Measurements from ENCODE around the gene TDRD7. TPM values are rescaled to one million over a fixed set of nuclear protein-coding genes. Genes with fewer than 3 reads are reported as not detected.

The TDRD7 gene
- total and polyA plus RNA-seq, 2 of the 13 experiments (the other 11 are each of a cell fraction or from before 2014, with no cell fraction given), result 9.8 to 15.5 TPM

GRCh38 chr9:97411789-97412625 is at the start of gene TDRD7 (continued):
- TF ChIP-seq HNF4G (IDR thresholded peaks at IDR 0.05; ENCODE audit: borderline replicate concordance, low read depth, low read length) (no peak), HNF4G (CRISPR knock-in tag; IDR thresholded peaks at IDR 0.05; ENCODE audit: borderline replicate concordance, low read depth) (peak; percentile 49; the same call in 1 of the 2 replicates), ZSCAN25 (CRISPR knock-in tag; IDR thresholded peaks at IDR 0.05) (no peak; the same call in 1 of the 2 replicates), ZZZ3 (CRISPR knock-in tag; IDR thresholded peaks at IDR 0.05; ENCODE audit: borderline replicate concordance) (no peak), ZKSCAN1 (IDR thresholded peaks at IDR 0.05; ENCODE audit: low read length) (peak; percentile 71), SALL1 (CRISPR knock-in tag; IDR thresholded peaks at IDR 0.05) (peak; percentile 99), CBX5 (CRISPR knock-in tag; IDR thresholded peaks at IDR 0.05; ENCODE audit: borderline replicate concordance) (peak; percentile 86), ZBTB43 (CRISPR knock-in tag; conservative IDR thresholded peaks at IDR 0.05) (peak; percentile 81), RFX3 (CRISPR knock-in tag; IDR thresholded peaks at IDR 0.05) (no peak), TCF7L2 (IDR thresholded peaks at IDR 0.05; ENCODE audit: low read depth, low read length) (no peak), NFE2L2 (IDR thresholded peaks at IDR 0.05; ENCODE audit: low read length) (no peak), MEIS2 (CRISPR knock-in tag; IDR thresholded peaks at IDR 0.05) (peak; percentile 41; the same call in 1 of the 2 replicates), KDM5A (IDR thresholded peaks at IDR 0.05; ENCODE audit: borderline replicate concordance, low read length) (no peak; the same call in 1 of the 2 replicates), ZSCAN30 (CRISPR knock-in tag; IDR thresholded peaks at IDR 0.05) (no peak), ZSCAN12 (CRISPR knock-in tag; IDR thresholded peaks at IDR 0.05) (no peak)
- TF ChIP-seq, protein P1, sequence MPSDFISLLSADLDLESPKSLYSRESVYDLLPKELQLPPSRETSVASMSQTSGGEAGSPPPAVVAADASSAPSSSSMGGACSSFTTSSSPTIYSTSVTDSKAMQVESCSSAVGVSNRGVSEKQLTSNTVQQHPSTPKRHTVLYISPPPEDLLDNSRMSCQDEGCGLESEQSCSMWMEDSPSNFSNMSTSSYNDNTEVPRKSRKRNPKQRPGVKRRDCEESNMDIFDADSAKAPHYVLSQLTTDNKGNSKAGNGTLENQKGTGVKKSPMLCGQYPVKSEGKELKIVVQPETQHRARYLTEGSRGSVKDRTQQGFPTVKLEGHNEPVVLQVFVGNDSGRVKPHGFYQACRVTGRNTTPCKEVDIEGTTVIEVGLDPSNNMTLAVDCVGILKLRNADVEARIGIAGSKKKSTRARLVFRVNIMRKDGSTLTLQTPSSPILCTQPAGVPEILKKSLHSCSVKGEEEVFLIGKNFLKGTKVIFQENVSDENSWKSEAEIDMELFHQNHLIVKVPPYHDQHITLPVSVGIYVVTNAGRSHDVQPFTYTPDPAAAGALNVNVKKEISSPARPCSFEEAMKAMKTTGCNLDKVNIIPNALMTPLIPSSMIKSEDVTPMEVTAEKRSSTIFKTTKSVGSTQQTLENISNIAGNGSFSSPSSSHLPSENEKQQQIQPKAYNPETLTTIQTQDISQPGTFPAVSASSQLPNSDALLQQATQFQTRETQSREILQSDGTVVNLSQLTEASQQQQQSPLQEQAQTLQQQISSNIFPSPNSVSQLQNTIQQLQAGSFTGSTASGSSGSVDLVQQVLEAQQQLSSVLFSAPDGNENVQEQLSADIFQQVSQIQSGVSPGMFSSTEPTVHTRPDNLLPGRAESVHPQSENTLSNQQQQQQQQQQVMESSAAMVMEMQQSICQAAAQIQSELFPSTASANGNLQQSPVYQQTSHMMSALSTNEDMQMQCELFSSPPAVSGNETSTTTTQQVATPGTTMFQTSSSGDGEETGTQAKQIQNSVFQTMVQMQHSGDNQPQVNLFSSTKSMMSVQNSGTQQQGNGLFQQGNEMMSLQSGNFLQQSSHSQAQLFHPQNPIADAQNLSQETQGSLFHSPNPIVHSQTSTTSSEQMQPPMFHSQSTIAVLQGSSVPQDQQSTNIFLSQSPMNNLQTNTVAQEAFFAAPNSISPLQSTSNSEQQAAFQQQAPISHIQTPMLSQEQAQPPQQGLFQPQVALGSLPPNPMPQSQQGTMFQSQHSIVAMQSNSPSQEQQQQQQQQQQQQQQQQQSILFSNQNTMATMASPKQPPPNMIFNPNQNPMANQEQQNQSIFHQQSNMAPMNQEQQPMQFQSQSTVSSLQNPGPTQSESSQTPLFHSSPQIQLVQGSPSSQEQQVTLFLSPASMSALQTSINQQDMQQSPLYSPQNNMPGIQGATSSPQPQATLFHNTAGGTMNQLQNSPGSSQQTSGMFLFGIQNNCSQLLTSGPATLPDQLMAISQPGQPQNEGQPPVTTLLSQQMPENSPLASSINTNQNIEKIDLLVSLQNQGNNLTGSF (CRISPR knock-in tag; IDR thresholded peaks at IDR 0.05), result no peak
- TF ChIP-seq, protein P2, sequence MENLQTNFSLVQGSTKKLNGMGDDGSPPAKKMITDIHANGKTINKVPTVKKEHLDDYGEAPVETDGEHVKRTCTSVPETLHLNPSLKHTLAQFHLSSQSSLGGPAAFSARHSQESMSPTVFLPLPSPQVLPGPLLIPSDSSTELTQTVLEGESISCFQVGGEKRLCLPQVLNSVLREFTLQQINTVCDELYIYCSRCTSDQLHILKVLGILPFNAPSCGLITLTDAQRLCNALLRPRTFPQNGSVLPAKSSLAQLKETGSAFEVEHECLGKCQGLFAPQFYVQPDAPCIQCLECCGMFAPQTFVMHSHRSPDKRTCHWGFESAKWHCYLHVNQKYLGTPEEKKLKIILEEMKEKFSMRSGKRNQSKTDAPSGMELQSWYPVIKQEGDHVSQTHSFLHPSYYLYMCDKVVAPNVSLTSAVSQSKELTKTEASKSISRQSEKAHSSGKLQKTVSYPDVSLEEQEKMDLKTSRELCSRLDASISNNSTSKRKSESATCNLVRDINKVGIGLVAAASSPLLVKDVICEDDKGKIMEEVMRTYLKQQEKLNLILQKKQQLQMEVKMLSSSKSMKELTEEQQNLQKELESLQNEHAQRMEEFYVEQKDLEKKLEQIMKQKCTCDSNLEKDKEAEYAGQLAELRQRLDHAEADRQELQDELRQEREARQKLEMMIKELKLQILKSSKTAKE (CRISPR knock-in tag; IDR thresholded peaks at IDR 0.05; ENCODE audit: borderline replicate concordance), result no peak
- TF ChIP-seq, protein P3, sequence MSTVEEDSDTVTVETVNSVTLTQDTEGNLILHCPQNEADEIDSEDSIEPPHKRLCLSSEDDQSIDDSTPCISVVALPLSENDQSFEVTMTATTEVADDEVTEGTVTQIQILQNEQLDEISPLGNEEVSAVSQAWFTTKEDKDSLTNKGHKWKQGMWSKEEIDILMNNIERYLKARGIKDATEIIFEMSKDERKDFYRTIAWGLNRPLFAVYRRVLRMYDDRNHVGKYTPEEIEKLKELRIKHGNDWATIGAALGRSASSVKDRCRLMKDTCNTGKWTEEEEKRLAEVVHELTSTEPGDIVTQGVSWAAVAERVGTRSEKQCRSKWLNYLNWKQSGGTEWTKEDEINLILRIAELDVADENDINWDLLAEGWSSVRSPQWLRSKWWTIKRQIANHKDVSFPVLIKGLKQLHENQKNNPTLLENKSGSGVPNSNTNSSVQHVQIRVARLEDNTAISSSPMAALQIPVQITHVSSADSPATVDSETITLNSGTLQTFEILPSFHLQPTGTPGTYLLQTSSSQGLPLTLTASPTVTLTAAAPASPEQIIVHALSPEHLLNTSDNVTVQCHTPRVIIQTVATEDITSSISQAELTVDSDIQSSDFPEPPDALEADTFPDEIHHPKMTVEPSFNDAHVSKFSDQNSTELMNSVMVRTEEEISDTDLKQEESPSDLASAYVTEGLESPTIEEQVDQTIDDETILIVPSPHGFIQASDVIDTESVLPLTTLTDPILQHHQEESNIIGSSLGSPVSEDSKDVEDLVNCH (CRISPR knock-in tag; IDR thresholded peaks at IDR 0.05), result no peak

Data from HepG2 (cell line).